ENCODE data around the gene ZNF830. TPM values are rescaled to one million over a fixed set of nuclear protein-coding genes. Genes with fewer than 3 reads are reported as not detected.
"Not testable (repeated sequence)": the region's sequence is repeated elsewhere in the genome, so short reads cannot be mapped to it uniquely, and the experiment has no call there.

The ZNF830 gene
- total and polyA plus RNA-seq, 9 of the 15 experiments (the other 6 are each of a cell fraction or from before 2014, with no cell fraction given), result 13.1 to 28.7 (median 21.7) TPM

DNA sequence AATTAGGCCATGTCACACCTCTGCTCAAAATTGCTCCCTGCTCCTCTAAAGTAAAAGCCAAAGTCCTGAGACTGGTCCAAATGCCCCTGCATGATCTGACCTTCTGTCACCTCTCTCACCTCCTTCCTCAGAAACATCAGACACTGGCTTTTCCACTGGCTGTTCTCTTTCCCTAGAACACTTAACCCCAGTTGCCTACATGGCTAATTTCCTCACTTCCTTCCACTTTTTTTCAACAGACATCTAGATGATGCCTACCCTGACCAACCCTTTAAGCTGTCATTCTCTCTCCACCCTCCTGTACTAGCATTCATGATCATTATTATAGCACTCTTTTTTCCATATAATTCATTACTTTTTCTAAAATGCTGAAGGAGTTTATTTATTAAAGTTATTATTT lies 31.1 kb upstream of the ZNF830 start (continued):
- no peak for TF ChIP-seq BMI1 (IDR thresholded peaks at IDR 0.05; ENCODE audit: low read length)

DNA sequence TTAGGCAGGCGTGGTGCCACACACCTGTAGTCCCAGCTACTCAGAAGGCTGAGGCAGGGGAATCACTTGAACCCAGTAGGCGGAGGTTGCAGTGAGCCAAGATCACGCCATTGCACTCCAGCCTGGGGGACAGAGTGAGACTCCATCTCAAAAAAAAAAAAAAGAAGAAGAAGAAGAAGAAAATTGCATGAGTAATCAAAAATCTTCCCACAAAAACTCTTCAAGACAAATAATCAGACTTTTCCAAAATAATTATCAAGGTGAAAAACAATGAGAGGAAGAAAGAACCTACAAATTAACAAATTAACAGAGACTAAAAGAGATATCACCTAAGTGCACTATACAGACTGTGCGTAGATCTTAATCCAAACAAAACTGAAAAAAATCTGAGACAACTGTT lies 10.6 kb upstream of the ZNF830 start:
- H3K4me2 ChIP-seq (ENCODE audit: insufficient read depth, low read length); in situ Hi-C loops (cut with MboI); H3K4me3 ChIP-seq; H3K9me3 ChIP-seq (replicated peaks; ENCODE audit: control insufficient read depth, insufficient read depth, low read depth, low read length); H3K36me3 ChIP-seq (ENCODE audit: control insufficient read depth, insufficient read depth, low read length); H3K27ac ChIP-seq (ENCODE audit: extremely low read depth, low read depth, low read length); CTCF ChIA-PET (ENCODE audit: low intra/inter-chr PET ratio); H3K9me1 ChIP-seq (ENCODE audit: control insufficient read depth, insufficient read depth, low read length); H4K20me1 ChIP-seq (replicated peaks; ENCODE audit: control insufficient read depth, insufficient read depth, low read length); FAIRE-seq; H3K9ac ChIP-seq (ENCODE audit: insufficient read depth in 1 of 2, low read depth in 2 of 2, low read length in 2 of 2); POLR2A ChIA-PET; ATAC-seq; intact Hi-C loops (cut with micrococcal nuclease); BruUV-seq (replicated peaks); H3K79me2 ChIP-seq (ENCODE audit: control insufficient read depth, insufficient read depth, low read length); H3K4me1 ChIP-seq (replicated peaks in 1 of 2; ENCODE audit: control insufficient read depth in 2 of 2, insufficient read depth in 2 of 2, low read length in 2 of 2); H3K27me3 ChIP-seq (ENCODE audit: control insufficient read depth in 2 of 2, insufficient read depth in 2 of 2, low read length in 2 of 2); DNase-seq (ENCODE audit: extremely low read depth in 1 of 4, low spot score in 3 of 4); H2AFZ ChIP-seq (ENCODE audit: low read depth, low read length): not testable (repeated sequence)
- peak; percentile 81 for TF ChIP-seq ZNF316 (IDR thresholded peaks at IDR 0.05)
- 0 out of 2 replicates have a peak, but pooled peaks have one; percentile 27 for TF ChIP-seq MAFG (tag; conservative IDR thresholded peaks at IDR 0.05)
- peak; percentile 32; the same call in 1 of the 2 replicates for TF ChIP-seq C11orf30 (IDR thresholded peaks at IDR 0.05; ENCODE audit: low read depth)
- WGBS (ENCODE audit: insufficient coverage, low coverage, missing lambda C conversion rate), result 40% methylated on average over 4 of the region's 4 CpGs

DNA sequence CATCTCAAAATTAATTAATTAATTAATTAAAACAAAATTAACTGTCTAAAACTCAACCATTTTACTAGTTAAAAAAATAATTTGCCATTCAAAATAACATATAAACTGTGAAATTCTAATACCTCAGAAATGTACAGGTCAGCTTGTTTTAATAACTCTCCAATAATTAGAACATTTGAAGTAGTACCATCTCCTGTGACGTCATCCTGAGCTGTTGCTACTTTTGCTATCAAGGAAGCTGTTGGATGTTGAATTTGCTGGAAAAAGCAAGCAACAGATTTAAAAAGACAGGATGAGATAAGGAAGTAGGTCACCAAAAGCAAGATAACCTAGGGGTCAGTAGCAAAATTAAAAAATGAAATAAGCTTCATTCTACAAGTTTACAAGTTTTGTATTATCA lies 2.9 kb upstream of the ZNF830 start:
- H3K9ac ChIP-seq (ENCODE audit: insufficient read depth in 1 of 2, low read depth in 2 of 2, low read length in 2 of 2), result no peak overlapping the region
- H4K20me1 ChIP-seq (replicated peaks; ENCODE audit: control insufficient read depth, insufficient read depth, low read length), result no peaks in the 10 kb centered on the region
- peaks cover 8% of the 10 kb centered on the region for H3K36me3 ChIP-seq (ENCODE audit: control insufficient read depth, insufficient read depth, low read length)
- H3K4me1 ChIP-seq (replicated peaks in 1 of 2; ENCODE audit: control insufficient read depth in 2 of 2, insufficient read depth in 2 of 2, low read length in 2 of 2), result no peaks in the 10 kb centered on the region
- no peaks in the 10 kb centered on the region for H3K9me1 ChIP-seq (ENCODE audit: control insufficient read depth, insufficient read depth, low read length)
- no TSS peak for BruUV-seq (replicated peaks)
- no peaks in the 10 kb centered on the region for H3K27me3 ChIP-seq (ENCODE audit: control insufficient read depth in 2 of 2, insufficient read depth in 2 of 2, low read length in 2 of 2)
- in situ Hi-C loops (cut with MboI) (no loop called here), intact Hi-C loops (cut with micrococcal nuclease) (no loop called here)
- H3K4me2 ChIP-seq (ENCODE audit: insufficient read depth, low read length), result no peak overlapping the region
- no peak overlapping the region for H2AFZ ChIP-seq (ENCODE audit: low read depth, low read length)
- 36% methylated on average over 1 of the region's 1 CpG for WGBS (ENCODE audit: insufficient coverage, low coverage, missing lambda C conversion rate)
- no peaks in the 10 kb centered on the region for H3K9me3 ChIP-seq (replicated peaks; ENCODE audit: control insufficient read depth, insufficient read depth, low read depth, low read length)
- no peak overlapping the region for H3K4me3 ChIP-seq
- no peak for DNase-seq (ENCODE audit: extremely low read depth in 1 of 4, low spot score in 3 of 4)
- no peak overlapping the region for H3K27ac ChIP-seq (ENCODE audit: extremely low read depth, low read depth, low read length)
- FAIRE-seq, result no peak
- H3K79me2 ChIP-seq (ENCODE audit: control insufficient read depth, insufficient read depth, low read length), result peaks cover 24% of the 10 kb centered on the region
- CTCF ChIA-PET (ENCODE audit: low intra/inter-chr PET ratio), result no interaction called here
- POLR2A ChIA-PET, result interaction anchor here (1.1 to 2.0 kb wide), 3 partner anchors 16 to 23 kb away, joined by 5 to 6 read pairs (median 6); partner anchors contain the start of gene LIG3
- no peak for ATAC-seq
- TF ChIP-seq, protein P1, sequence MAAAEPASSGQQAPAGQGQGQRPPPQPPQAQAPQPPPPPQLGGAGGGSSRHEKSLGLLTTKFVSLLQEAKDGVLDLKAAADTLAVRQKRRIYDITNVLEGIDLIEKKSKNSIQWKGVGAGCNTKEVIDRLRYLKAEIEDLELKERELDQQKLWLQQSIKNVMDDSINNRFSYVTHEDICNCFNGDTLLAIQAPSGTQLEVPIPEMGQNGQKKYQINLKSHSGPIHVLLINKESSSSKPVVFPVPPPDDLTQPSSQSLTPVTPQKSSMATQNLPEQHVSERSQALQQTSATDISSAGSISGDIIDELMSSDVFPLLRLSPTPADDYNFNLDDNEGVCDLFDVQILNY (CRISPR knock-in tag; IDR thresholded peaks at IDR 0.05), result no peak
- TF ChIP-seq, protein P2, sequence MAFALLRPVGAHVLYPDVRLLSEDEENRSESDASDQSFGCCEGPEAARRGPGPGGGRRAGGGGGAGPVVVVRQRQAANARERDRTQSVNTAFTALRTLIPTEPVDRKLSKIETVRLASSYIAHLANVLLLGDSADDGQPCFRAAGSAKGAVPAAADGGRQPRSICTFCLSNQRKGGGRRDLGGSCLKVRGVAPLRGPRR (CRISPR knock-in tag; IDR thresholded peaks at IDR 0.05), result no peak
- TF ChIP-seq FOXJ3 (CRISPR knock-in tag; IDR thresholded peaks at IDR 0.05) (no peak), ATF7 (IDR thresholded peaks at IDR 0.05) (peak; percentile 42; the same call in 1 of the 2 replicates), NCOR1 (IDR thresholded peaks at IDR 0.05) (no peak), ZNF717 (CRISPR knock-in tag; IDR thresholded peaks at IDR 0.05) (no peak)
- TF ChIP-seq, protein P3, sequence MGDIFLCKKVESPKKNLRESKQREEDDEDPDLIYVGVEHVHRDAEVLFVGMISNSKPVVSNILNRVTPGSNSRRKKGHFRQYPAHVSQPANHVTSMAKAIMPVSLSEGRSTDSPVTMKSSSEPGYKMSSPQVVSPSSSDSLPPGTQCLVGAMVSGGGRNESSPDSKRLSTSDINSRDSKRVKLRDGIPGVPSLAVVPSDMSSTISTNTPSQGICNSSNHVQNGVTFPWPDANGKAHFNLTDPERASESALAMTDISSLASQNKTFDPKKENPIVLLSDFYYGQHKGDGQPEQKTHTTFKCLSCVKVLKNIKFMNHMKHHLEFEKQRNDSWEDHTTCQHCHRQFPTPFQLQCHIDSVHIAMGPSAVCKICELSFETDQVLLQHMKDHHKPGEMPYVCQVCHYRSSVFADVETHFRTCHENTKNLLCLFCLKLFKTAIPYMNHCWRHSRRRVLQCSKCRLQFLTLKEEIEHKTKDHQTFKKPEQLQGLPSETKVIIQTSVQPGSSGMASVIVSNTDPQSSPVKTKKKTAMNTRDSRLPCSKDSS (IDR thresholded peaks at IDR 0.05; ENCODE audit: low read depth, partially characterized antibody), result no peak
- TF ChIP-seq, protein P4, sequence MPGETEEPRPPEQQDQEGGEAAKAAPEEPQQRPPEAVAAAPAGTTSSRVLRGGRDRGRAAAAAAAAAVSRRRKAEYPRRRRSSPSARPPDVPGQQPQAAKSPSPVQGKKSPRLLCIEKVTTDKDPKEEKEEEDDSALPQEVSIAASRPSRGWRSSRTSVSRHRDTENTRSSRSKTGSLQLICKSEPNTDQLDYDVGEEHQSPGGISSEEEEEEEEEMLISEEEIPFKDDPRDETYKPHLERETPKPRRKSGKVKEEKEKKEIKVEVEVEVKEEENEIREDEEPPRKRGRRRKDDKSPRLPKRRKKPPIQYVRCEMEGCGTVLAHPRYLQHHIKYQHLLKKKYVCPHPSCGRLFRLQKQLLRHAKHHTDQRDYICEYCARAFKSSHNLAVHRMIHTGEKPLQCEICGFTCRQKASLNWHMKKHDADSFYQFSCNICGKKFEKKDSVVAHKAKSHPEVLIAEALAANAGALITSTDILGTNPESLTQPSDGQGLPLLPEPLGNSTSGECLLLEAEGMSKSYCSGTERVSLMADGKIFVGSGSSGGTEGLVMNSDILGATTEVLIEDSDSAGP (CRISPR knock-in tag; IDR thresholded peaks at IDR 0.05), result no peak

All from K562 (cell line).